ENCODE results near the gene REXO1. TPM values are rescaled to one million over a fixed set of nuclear protein-coding genes. Genes with fewer than 3 reads are reported as not detected.

Gene REXO1
- total RNA-seq, 8 experiments from 2014 or later, result 6.3 to 20.9 (median 11.1) TPM

GRCh38 chr19:1863638-1864479 is 15.6 kb upstream of the REXO1 start:
- no CpG with 5 or more reads among the region's 115 CpGs for WGBS, 10 experiments
- H3K4me1 ChIP-seq (replicated peaks in 1 of 2), result peaks cover 28 to 29% of the 10 kb centered on the region in 2 donors
- in situ Hi-C loops (cut with MboI; ENCODE audit: low pct_unique_long_range_greater_than_20kb in 2 of 9, low sequenced_read_pairs in 9 of 9, unreplicated experiment in 9 of 9), result no loop called here
- H3K27ac ChIP-seq, result peak overlapping the region; percentile 43 to 89
- peak; percentile 52 to 75 (median 65) for ATAC-seq (replicated peaks in 6 of 8)
- H3K4me3 ChIP-seq, result peak overlapping the region; percentile 42 to 82 (median 55)

GRCh38 chr19:1863328-1863637 is 15.0 kb upstream of the REXO1 start, which contains the start of gene KLF16:
TSS of gene KLF16 (minus strand) at chr19:1863579. CDS start at chr19:1863497, 82 bp downstream.
- in situ Hi-C loops (cut with MboI; ENCODE audit: low pct_unique_long_range_greater_than_20kb in 2 of 9, low sequenced_read_pairs in 9 of 9, unreplicated experiment in 9 of 9), result no loop called here
- WGBS, 10 experiments, result no CpG with 5 or more reads among the region's 63 CpGs
- no peak for ATAC-seq (replicated peaks in 6 of 8)
- H3K4me3 ChIP-seq, result peak within 1 kb of the TSS; percentile 42 to 82 (median 55)
- H3K27ac ChIP-seq, result peak within 1 kb of the TSS; percentile 43 to 89
- H3K4me1 ChIP-seq (replicated peaks in 1 of 2), result peaks cover 28 to 34% of the 10 kb centered on the region in 2 donors

GRCh38 chr19:1862424-1863327 is 14.4 kb upstream of the REXO1 start:
- WGBS, 10 experiments, result 0% methylated on average over 1 to 9 of the region's 109 CpGs; no CpG with 5 or more reads in 6 of the 10 experiments
- peak in 2 of 8 experiments; percentile 0 to 1 for ATAC-seq (replicated peaks in 6 of 8)
- Histone ChIP-seq H3K4me3 (peak overlapping the region; percentile 42 to 82 (median 55)), H3K4me1 (replicated peaks in 1 of 2) (peaks cover 32 to 40% of the 10 kb centered on the region in 2 donors), H3K27ac (peak overlapping the region in 1 of 2 donors; percentile 89)
- in situ Hi-C loops (cut with MboI; ENCODE audit: low pct_unique_long_range_greater_than_20kb in 2 of 9, low sequenced_read_pairs in 9 of 9, unreplicated experiment in 9 of 9), result no loop called here

- H3K27ac ChIP-seq, result peak overlapping the region in 1 of 2 donors; percentile 17
- WGBS, 10 experiments, result 0 to 7% methylated on average over 3 to 7 of the region's 21 CpGs; no CpG with 5 or more reads in 8 of the 10 experiments
- peak overlapping the region; percentile 42 to 82 (median 55) for H3K4me3 ChIP-seq
- H3K4me1 ChIP-seq (replicated peaks in 1 of 2), result peaks cover 38 to 47% of the 10 kb centered on the region in 2 donors
- no peak for ATAC-seq (replicated peaks in 6 of 8)
- in situ Hi-C loops (cut with MboI; ENCODE audit: low pct_unique_long_range_greater_than_20kb in 2 of 9, low sequenced_read_pairs in 9 of 9, unreplicated experiment in 9 of 9), result no loop called here
Measured at GRCh38 chr19:1862068-1862423, 13.8 kb upstream of the REXO1 start.

DNA sequence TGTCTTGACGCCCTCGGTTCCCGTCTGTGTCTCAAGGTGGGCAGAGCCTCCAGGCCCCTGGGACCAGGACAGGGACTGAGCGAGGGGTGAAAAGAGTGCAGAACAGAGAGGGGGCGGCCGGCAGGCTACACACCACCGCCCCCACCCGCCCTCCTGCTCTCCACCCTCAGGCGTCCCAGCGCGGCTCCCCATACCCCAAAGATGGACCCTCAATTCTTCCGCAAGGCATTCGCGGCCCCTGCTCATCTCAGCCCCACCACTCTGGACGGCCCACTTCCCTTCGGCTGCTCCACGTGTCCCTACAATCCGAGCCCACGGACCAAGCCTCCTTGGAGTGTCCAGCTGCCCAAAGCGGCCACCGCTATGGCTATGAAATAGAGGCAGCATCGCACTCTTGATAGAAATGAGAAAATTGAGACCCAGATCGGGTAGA is 13.3 kb upstream of the REXO1 start:
- Histone ChIP-seq H3K4me3 (peak overlapping the region; percentile 42 to 82 (median 55)), H3K27ac (peak overlapping the region in 1 of 2 donors; percentile 17), H3K4me1 (replicated peaks in 1 of 2) (peaks cover 41 to 48% of the 10 kb centered on the region in 2 donors)
- in situ Hi-C loops (cut with MboI; ENCODE audit: low pct_unique_long_range_greater_than_20kb in 2 of 9, low sequenced_read_pairs in 9 of 9, unreplicated experiment in 9 of 9), result no loop called here
- 0 to 3% methylated on average over 1 to 6 of the region's 23 CpGs; no CpG with 5 or more reads in 8 of the 10 experiments for WGBS, 10 experiments
- ATAC-seq (replicated peaks in 6 of 8), result no peak

DNA sequence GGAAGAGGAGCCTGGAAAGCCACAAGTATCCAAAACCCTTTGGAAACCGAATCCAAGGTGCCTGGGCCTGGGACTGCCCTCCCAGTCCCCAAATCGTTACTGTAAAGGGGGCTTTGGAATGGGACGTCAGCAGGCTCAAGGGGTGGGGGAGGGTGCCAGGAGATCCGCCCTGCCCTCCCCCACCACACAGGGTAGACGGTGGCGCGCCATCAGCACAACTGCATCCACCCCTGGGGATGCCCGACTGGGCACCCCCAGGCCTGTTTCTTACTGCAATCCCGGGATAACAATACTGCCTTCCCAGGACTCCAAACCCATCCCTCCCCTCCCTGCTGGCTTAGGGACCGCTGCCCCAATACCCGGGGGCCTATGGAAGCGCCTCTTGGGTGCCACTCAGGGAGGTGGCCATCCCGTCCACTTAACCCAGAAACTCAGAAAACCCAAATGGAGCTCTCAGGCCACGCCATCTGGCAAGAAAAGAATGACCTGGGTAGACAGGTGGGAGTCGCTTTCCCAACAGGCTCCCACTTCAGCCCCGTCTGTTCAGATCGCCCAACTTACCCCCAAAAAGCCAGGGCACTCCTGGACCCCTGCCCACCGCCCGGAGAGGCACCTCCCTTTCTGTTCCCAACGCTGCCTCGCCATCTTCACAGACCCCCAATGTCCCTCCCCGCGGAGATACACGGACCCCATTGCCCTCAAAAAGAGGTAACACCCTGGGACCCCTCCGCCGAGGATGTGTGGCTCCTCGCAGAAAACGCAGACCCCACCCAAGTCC is 12.7 kb upstream of the REXO1 start:
- Histone ChIP-seq H3K27ac (no peak overlapping the region), H3K4me3 (peak overlapping the region; percentile 42 to 82 (median 55)), H3K4me1 (replicated peaks in 1 of 2) (peaks cover 47 to 54% of the 10 kb centered on the region in 2 donors)
- in situ Hi-C loops (cut with MboI; ENCODE audit: low pct_unique_long_range_greater_than_20kb in 2 of 9, low sequenced_read_pairs in 9 of 9, unreplicated experiment in 9 of 9), result no loop called here
- 0 to 49% (median 43%) methylated on average over 1 to 6 of the region's 28 CpGs; no CpG with 5 or more reads in 7 of the 10 experiments for WGBS, 10 experiments
- ATAC-seq (replicated peaks in 6 of 8), result no peak

DNA sequence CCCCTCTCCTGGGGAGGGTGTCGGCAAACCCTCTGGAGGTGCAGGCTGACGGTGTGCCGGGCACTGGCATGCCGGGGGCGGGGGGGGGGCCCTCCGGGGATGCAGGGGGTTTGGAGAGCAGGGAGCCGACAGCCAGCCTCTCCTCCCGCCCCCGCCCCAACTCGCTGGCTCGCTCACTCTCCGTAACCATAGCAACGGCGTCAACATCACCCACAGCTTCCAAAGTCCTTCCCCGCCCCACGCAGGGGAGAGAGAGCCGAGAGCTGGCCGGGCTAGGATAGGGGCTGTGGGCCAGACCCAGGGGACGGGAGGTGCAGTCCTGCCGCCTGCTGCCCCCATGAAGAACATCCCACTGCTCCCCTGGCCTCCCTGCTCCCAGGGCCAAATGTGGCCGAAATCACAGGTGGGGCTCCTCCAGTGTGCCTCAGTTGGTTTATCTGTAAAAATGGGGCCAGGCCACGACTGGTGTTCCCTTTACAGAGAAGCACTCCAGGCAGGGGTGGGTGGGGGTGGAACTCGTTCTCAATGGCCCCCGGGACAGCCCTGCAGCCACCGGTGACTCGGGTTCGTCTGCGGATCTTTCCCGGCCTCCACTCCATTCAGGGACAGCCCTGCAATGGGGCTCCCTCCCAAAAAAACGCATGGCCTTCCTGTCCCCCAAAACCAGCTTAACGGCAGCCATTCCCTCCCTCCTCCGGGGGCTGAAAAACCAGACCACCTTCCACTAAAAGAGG is 11.9 kb upstream of the REXO1 start:
- Histone ChIP-seq H3K4me3 (peak overlapping the region in 3 of 5 donors; percentile 13 to 80 (median 23)), H3K4me1 (replicated peaks in 1 of 2) (peaks cover 53 to 60% of the 10 kb centered on the region in 2 donors), H3K27ac (no peak overlapping the region)
- 0 to 67% (median 0%) methylated on average over 1 to 6 of the region's 32 CpGs; no CpG with 5 or more reads in 3 of the 10 experiments for WGBS, 10 experiments
- in situ Hi-C loops (cut with MboI; ENCODE audit: low pct_unique_long_range_greater_than_20kb in 2 of 9, low sequenced_read_pairs in 9 of 9, unreplicated experiment in 9 of 9), result no loop called here
- ATAC-seq (replicated peaks in 6 of 8), result peak in 4 of 8 experiments; percentile 3 to 12 (median 6)

- in situ Hi-C loops (cut with MboI; ENCODE audit: low pct_unique_long_range_greater_than_20kb in 2 of 9, low sequenced_read_pairs in 9 of 9, unreplicated experiment in 9 of 9), result no loop called here
- Histone ChIP-seq H3K27ac (no peak overlapping the region), H3K4me1 (replicated peaks in 1 of 2) (peaks cover 61 to 66% of the 10 kb centered on the region in 2 donors), H3K4me3 (peak overlapping the region in 3 of 5 donors; percentile 13 to 80 (median 23))
- WGBS, 10 experiments, result 65 to 94% methylated on average over 3 to 4 of the region's 18 CpGs; no CpG with 5 or more reads in 8 of the 10 experiments
- ATAC-seq (replicated peaks in 6 of 8), result no peak
Measured at GRCh38 chr19:1859331-1859781, 11.1 kb upstream of the REXO1 start.

DNA sequence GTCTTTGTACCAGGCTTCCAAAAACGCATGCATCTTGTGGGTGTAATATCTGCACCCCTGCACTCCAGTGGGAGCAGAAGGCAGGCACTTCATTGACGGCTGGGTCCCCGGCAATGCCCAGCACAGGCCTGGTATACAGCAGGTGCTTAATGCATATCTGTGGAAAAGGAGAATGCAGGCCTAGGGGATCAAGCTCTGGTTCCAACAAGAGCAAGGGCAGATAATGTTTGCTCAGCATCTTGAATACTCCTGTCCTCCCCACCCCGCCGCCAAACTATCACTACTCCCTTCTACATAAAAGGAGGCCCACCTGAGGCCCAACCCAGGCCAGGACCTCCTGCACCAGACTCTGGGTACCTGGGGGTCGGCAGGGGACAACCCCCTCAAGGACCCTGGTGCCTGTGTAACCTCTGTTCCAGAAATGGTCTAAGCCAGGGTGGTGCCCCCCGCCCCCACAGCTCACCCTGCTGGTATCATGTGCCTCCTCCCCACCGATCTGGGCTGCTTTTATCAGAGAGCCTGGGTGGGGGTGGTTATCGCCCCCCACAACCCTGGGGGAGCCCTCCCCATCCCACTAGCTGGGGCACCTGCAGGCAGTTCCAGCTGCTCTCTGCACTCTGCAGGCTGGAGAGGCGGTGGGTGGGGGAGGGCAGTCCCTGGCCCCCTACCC is 10.3 kb upstream of the REXO1 start:
- 60 to 100% (median 83%) methylated on average over 1 to 5 of the region's 10 CpGs; no CpG with 5 or more reads in 6 of the 10 experiments for WGBS, 10 experiments
- peaks cover 67 to 73% of the 10 kb centered on the region in 2 donors for H3K4me1 ChIP-seq (replicated peaks in 1 of 2)
- ATAC-seq (replicated peaks in 6 of 8), result no peak
- no peak overlapping the region for H3K27ac ChIP-seq
- H3K4me3 ChIP-seq, result no peak overlapping the region
- in situ Hi-C loops (cut with MboI; ENCODE audit: low pct_unique_long_range_greater_than_20kb in 2 of 9, low sequenced_read_pairs in 9 of 9, unreplicated experiment in 9 of 9), result no loop called here

DNA sequence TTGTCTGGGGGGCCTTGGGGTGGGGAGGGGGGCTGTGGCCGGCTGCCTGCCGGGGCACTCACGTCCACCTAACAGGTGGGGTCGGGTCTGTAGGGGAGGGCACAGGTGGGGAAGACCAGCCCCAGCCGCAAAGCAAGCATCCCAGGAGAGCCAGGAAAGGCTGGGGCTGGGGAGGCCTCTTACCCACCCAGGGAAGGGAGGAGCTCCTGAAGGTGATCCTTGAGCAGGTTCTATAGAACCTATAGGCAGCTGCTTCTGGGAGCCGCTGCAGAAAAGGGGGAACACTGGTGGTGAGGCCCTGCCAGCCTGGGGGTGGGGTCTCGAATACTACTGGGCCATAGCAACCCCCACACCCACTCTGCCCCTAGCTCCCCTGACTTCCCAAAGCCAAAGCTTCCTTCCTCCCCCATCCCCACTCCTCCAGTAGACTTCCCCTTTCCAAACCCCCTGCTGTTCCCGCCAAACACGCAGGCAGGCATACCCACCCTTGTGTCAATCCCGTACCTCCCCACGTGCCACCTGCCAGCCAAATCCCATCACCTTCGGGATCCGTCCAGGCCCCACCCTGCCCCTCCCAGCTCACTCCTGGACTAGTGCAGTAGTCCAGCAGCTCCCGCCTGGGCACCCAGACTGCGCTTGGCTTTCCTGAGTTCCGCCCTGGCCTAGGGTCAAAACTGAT is 9.5 kb upstream of the REXO1 start:
- in situ Hi-C loops (cut with MboI; ENCODE audit: low pct_unique_long_range_greater_than_20kb in 2 of 9, low sequenced_read_pairs in 9 of 9, unreplicated experiment in 9 of 9), result no loop called here
- Histone ChIP-seq H3K27ac (peak overlapping the region in 1 of 2 donors; percentile 91), H3K4me1 (replicated peaks in 1 of 2) (peaks cover 69 to 75% of the 10 kb centered on the region in 2 donors), H3K4me3 (peak overlapping the region in 3 of 5 donors; percentile 15 to 37 (median 30))
- no peak for ATAC-seq (replicated peaks in 6 of 8)
- WGBS, 10 experiments, result 0 to 47% methylated on average over 2 to 5 of the region's 16 CpGs; no CpG with 5 or more reads in 8 of the 10 experiments

Data from motor neuron (in vitro differentiated cells).